ENCODE measurements around the gene UCK2. TPM values are rescaled to one million over a fixed set of nuclear protein-coding genes. Genes with fewer than 3 reads are reported as not detected.

UCK2 gene
- total RNA-seq, 2 donors from 2014 or later: 65.8 to 73.6 TPM

- no peak for TF ChIP-seq CTCF (conservative IDR thresholded peaks at IDR 0.05)
- peaks cover 4% of the 10 kb centered on the region for H3K36me3 ChIP-seq (ENCODE audit: control insufficient read depth, insufficient read depth, low read length)
- H3K4me3 ChIP-seq (ENCODE audit: low read length): no peak overlapping the region
- peaks cover 33% of the 10 kb centered on the region for H3K4me1 ChIP-seq (ENCODE audit: control insufficient read depth, insufficient read depth, low read length)
- H3K27ac ChIP-seq (ENCODE audit: low read depth, low read length): no peak overlapping the region
- DNase-seq: no peak
- WGBS, 2 experiments (ENCODE audit: insufficient coverage in 1 of 2, insufficient read length in 1 of 2): 94% methylated on average over 5 to 7 of the region's 8 CpGs
- H3K9me3 Mint-ChIP-seq: peaks cover 11% of the 10 kb centered on the region
- peaks cover 15% of the 10 kb centered on the region for H3K36me3 Mint-ChIP-seq (ENCODE audit: low read depth)
- H3K4me1 Mint-ChIP-seq: peaks cover 59% of the 10 kb centered on the region
- H3K27me3 Mint-ChIP-seq (ENCODE audit: insufficient read depth): no peaks in the 10 kb centered on the region
- H3K9me3 ChIP-seq (ENCODE audit: control insufficient read depth, low read length): no peaks in the 10 kb centered on the region
- H3K4me3 Mint-ChIP-seq: no peak overlapping the region
- peak overlapping the region; percentile 14 for H3K27ac Mint-ChIP-seq
- H3K27me3 ChIP-seq (ENCODE audit: control insufficient read depth, insufficient read depth, low read length, poor library complexity, severe bottlenecking): no peaks in the 10 kb centered on the region
- no peak overlapping the region for H3K9ac ChIP-seq (ENCODE audit: extremely low read depth, low read length, poor library complexity, severe bottlenecking)
Measured at GRCh38 chr1:165857046-165857801, 29.8 kb downstream of the UCK2 start.

GRCh38 chr1:165858364-165858823, 31.0 kb downstream of the UCK2 start:
- no peaks in the 10 kb centered on the region for H3K27me3 Mint-ChIP-seq (ENCODE audit: insufficient read depth)
- no peak for DNase-seq
- Histone ChIP-seq H3K27me3 (ENCODE audit: control insufficient read depth, insufficient read depth, low read length, poor library complexity, severe bottlenecking) (no peaks in the 10 kb centered on the region), H3K27ac (ENCODE audit: low read depth, low read length) (no peak overlapping the region), H3K4me1 (ENCODE audit: control insufficient read depth, insufficient read depth, low read length) (peaks cover 27% of the 10 kb centered on the region), H3K4me3 (ENCODE audit: low read length) (no peak overlapping the region), H3K9ac (ENCODE audit: extremely low read depth, low read length, poor library complexity, severe bottlenecking) (no peak overlapping the region), H3K36me3 (ENCODE audit: control insufficient read depth, insufficient read depth, low read length) (peaks cover 4% of the 10 kb centered on the region), H3K9me3 (ENCODE audit: control insufficient read depth, low read length) (no peaks in the 10 kb centered on the region)
- peaks cover 60% of the 10 kb centered on the region for H3K4me1 Mint-ChIP-seq
- peaks cover 11% of the 10 kb centered on the region for H3K9me3 Mint-ChIP-seq
- 91 to 93% methylated on average over 2 to 3 of the region's 3 CpGs for WGBS, 2 experiments (ENCODE audit: insufficient coverage in 1 of 2, insufficient read length in 1 of 2)
- H3K36me3 Mint-ChIP-seq (ENCODE audit: low read depth): peaks cover 14% of the 10 kb centered on the region
- no peak for TF ChIP-seq CTCF (conservative IDR thresholded peaks at IDR 0.05)
- H3K27ac Mint-ChIP-seq: no peak overlapping the region
- no peak overlapping the region for H3K4me3 Mint-ChIP-seq

GRCh38 chr1:165858967-165859845, 31.8 kb downstream of the UCK2 start:
- H3K4me3 Mint-ChIP-seq: no peak overlapping the region
- TF ChIP-seq CTCF (conservative IDR thresholded peaks at IDR 0.05): no peak

More at GRCh38 chr1:165858967-165859845, 31.8 kb downstream of the UCK2 start:
- Mint-ChIP-seq H3K9me3 (peaks cover 11% of the 10 kb centered on the region), H3K4me1 (peaks cover 52% of the 10 kb centered on the region), H3K27me3 (ENCODE audit: insufficient read depth) (no peaks in the 10 kb centered on the region), H3K27ac (no peak overlapping the region), H3K36me3 (ENCODE audit: low read depth) (peaks cover 14% of the 10 kb centered on the region)
- no peak for DNase-seq
- Histone ChIP-seq H3K9ac (ENCODE audit: extremely low read depth, low read length, poor library complexity, severe bottlenecking) (no peak overlapping the region), H3K36me3 (ENCODE audit: control insufficient read depth, insufficient read depth, low read length) (peaks cover 4% of the 10 kb centered on the region), H3K4me3 (ENCODE audit: low read length) (no peak overlapping the region), H3K9me3 (ENCODE audit: control insufficient read depth, low read length) (no peaks in the 10 kb centered on the region), H3K27me3 (ENCODE audit: control insufficient read depth, insufficient read depth, low read length, poor library complexity, severe bottlenecking) (no peaks in the 10 kb centered on the region), H3K4me1 (ENCODE audit: control insufficient read depth, insufficient read depth, low read length) (peaks cover 22% of the 10 kb centered on the region), H3K27ac (ENCODE audit: low read depth, low read length) (no peak overlapping the region)
- WGBS, 2 experiments (ENCODE audit: insufficient coverage in 1 of 2, insufficient read length in 1 of 2): 92 to 94% methylated on average over 8 to 10 of the region's 10 CpGs

All from endodermal cell (in vitro differentiated cells).